Head of caudate nucleus (tissue), 42 donors: ENCODE measurements around the gene DUOX1.
A peak's percentile ranks its signal among the peaks of the same experiment; 100 is the strongest.
"Not testable (repeated sequence)": the region's sequence is repeated elsewhere in the genome, so short reads cannot be mapped to it uniquely, and the experiment has no call there.

Experiments
- DNase-seq, 42 donors: peaks; one replicate each; pipeline versions ENCODE4 v3.0.0 to v3.0.0-alpha.2; 2020 to 2021; ENCODE audit warnings: mixed read lengths in 7 of 42
- intact Hi-C: fragments of 100-400 bp; cut with DNase I; formaldehyde crosslinking; loops from one replicate; pipeline ENCODE4 v1.15.0; 2022

The DUOX1 gene

GRCh38 chr15:45129651-45130129 lies at the start of gene DUOX1, which contains the start of gene DUOXA1:
TSS of gene DUOX1 (plus strand) at chr15:45129994. CDS start at chr15:45131967, 1,973 bp downstream.
TSS of gene DUOXA1 (minus strand) at chr15:45129879. CDS start at chr15:45123014, 6,865 bp downstream.
- intact Hi-C loops: no loop called here

DNA sequence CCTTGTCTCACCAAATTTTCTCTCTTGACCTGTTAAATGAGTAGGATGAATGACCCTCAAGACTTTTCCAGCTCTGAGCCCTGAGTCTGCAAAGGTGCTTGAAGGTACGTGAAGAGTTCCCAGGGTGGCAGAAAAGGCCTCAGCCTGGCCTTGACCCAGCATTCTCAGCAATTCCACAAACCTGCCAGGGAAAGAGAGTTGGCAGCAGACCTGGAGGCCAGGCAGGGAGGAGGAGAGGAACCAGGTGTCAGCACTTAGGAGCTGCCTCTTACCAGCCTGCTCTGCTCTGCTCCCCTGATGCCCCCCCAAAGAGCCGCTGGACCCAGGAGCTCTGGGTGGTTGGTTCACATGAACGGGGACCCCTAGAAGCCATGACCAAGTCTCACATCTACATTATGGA lies 49.2 kb upstream of the DUOX1 start:
- intact Hi-C loops, DNase-seq: not testable (repeated sequence)

More at GRCh38 chr15:45129651-45130129, at the start of gene DUOX1, which contains the start of gene DUOXA1:
- peak in 31 of 42 donors; percentile 19 to 73 (median 50) for DNase-seq

DNA sequence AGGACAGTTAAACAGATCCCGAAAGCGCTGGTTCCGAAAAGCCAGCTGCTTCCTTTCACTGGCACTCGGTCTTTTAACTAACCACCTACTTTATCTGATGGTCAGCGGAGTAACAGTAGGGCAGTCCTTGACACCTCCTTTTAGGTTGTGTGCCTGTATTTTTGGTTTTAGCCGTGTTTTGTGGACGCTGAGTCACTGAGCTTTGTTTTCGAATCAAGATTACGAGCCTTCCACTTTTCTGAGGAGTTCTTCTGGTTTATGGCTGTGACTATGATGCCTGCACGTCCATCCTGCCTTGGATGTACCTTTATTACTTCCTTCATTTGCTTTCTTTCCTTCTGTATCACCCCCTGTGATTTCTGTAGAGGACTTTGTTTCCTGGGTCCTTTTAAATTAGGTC lies 47.4 kb upstream of the DUOX1 start:
- DNase-seq, intact Hi-C loops: not testable (repeated sequence)

GRCh38 chr15:45083223-45083622 lies 46.6 kb upstream of the DUOX1 start:
- no peak for DNase-seq
- intact Hi-C loops: no loop called here

DNA sequence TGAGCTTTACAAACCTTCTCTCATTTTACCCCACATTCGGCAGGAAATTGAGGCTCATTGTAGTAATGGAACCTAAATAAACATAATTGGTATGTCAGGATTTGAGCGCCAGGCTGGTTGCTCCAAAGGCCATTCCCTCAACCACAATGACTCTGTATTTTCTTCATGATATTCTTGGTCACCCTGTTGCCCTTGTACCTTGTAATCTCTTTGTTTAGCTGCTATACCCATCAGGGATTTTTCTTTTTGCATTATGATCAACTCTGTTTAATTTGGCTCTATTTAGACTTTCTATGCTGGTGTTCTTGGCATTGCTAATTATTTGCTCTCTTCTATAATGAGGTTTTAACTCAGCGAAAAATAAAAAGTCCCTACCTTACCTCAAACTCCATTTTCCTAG lies 45.6 kb upstream of the DUOX1 start:
- DNase-seq: no peak
- intact Hi-C loops: no loop called here

DNA sequence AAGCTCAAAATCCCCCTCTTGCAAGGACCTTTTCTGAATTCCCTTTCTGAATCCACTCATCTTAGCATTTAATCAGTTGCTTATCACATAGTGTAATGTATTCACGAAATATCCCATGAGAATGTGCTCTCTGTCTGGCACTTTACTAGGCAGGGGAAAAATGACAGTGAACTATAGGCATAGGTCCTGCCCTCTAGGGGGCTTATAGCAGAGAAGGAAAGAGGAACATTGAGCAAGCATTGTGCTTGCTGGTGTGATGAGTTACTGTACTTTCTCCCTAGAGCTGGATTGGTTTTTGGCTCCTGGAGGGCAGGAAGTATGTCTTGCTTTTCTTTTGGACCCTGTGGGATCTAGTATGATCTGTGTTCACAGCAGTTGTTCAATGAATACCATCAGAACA lies 42.3 kb upstream of the DUOX1 start:
- intact Hi-C loops: no loop called here
- DNase-seq: no peak

DNA sequence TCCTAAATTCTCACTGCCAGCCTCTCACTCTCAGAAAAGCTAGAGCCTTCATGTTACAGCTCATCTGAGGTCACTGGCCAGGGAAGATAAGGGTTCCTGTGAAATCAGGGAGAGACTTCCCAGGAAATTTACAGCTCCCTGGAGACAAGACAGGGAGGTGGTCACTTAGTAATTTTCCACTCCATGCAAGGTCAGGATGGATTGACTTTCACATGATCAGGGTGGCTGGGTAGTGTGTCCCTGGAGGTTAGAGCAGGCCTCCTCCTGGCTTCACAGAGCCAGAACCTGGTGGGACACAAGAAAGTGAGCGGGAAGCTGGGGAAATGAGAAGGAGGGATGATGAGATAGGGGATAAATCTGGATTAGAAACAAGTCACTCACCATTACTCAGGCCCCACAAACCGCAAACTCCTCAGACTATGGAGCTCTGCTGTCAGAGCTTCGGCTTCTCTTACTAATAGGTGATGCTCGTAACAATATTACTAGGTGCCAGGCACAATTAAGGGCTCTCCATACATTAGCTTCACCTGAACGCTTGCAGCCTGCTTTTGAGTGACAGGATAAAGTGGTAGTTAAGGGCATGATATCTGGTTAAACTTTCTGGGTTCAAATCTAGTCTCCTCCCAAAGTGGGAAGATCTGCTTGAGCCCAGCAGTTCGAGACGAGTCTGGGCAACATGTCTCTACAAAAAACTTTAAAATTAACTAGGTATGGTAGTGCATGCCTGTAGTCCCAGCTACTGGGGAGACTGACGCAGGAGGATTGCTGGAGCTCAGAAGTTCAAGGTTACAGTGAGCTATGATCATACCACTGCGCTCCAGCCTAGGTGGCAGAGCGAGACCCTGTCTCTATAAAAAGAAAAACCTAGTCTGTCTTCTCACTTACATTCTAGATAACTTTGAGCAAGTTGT lies 40.7 kb upstream of the DUOX1 start:
- DNase-seq: no peak
- intact Hi-C loops: no loop called here

DNA sequence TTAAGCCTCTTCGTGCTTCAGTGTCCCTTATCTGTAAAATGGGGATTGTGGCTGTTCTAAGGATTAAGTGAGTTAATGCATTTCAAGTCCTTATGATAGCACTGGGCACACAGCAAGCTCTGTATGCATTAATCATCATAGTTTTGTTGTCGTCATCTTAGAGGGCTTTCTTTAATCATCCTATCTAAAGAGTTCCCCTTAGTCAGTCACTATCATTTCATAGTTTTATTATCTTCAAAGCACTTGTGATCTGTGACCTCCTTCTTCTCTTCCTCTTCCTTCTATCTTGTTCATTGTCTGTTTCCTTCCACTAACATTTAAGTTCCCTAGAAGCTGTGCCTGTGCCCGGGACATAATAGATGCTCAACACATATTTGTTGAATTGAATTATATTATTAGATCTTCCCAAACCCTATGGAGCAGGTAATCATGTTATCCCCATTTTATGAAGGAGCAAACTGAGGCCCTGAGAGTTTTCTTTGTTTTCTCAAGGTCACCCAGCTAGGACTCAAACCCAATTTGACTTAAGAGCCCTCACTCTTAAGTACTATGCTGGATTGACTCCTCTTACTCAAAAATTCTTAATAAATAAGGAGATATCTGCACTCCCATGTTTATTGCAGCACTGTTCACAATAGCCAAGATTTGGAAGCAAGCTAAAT lies 40.0 kb upstream of the DUOX1 start:
- intact Hi-C loops: no loop called here

GRCh38 chr15:45091161-45091560 lies 38.6 kb upstream of the DUOX1 start:
- no peak for DNase-seq
- intact Hi-C loops: no loop called here

More for the DNA sequence above, 40.0 kb upstream of the DUOX1 start:
- no peak for DNase-seq

GRCh38 chr15:45091576-45091975 lies 38.2 kb upstream of the DUOX1 start:
- intact Hi-C loops: no loop called here
- DNase-seq: no peak

GRCh38 chr15:45093013-45093412 lies 36.8 kb upstream of the DUOX1 start:
- intact Hi-C loops: no loop called here

GRCh38 chr15:45093622-45094357 lies 36.0 kb upstream of the DUOX1 start:
- peak in 2 of 42 donors; percentile 10 to 19 for DNase-seq
- intact Hi-C loops: no loop called here

More at GRCh38 chr15:45093013-45093412, 36.8 kb upstream of the DUOX1 start:
- DNase-seq: peak in 1 of 42 donors; percentile 3

DNA sequence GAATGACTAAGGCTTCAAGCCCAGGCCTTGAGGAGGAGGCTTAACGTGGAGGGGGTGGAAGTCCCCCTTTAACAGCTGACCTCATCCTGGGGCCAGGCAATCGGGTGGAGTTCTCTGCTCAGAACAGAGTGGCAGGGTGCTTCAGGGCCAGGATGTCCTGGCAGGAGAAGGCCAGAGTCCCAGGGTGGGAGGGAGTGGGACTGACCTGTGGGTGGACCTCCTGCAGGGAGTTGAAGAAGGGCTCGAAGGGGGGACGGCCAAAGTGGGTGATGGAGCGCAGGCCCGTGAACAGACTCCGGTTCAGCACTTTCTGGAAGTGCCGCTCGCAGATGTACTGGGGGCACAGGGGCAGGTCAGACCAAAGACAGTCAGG lies 35.5 kb upstream of the DUOX1 start:
- DNase-seq: peak in 2 of 42 donors; percentile 1 to 22
- intact Hi-C loops: no loop called here

GRCh38 chr15:45095661-45096060 lies 34.1 kb upstream of the DUOX1 start:
- intact Hi-C loops: no loop called here
- DNase-seq: peak in 2 of 42 donors; percentile 10 to 14

DNA sequence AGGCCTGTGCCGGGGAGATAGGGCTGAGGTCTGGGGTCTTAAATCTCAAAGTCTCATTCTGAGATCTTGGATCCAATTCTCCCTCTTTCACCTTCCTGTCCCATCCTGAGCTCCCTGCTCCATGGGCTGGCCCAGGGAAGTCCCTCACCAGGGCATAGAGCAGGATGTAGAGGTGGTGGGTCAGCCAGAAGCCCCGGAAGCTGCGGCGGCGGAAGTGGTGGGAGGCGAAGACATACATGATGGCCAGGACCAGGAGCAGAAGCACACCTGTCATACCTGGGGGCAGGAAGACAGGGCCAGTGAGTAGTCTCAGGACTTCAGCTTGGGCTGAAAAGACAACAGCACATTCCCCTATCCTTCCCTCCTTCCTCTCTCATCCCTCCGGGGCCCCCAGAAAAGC lies 32.3 kb upstream of the DUOX1 start:
- DNase-seq: peak in 1 of 42 donors; percentile 14
- intact Hi-C loops: no loop called here

DNA sequence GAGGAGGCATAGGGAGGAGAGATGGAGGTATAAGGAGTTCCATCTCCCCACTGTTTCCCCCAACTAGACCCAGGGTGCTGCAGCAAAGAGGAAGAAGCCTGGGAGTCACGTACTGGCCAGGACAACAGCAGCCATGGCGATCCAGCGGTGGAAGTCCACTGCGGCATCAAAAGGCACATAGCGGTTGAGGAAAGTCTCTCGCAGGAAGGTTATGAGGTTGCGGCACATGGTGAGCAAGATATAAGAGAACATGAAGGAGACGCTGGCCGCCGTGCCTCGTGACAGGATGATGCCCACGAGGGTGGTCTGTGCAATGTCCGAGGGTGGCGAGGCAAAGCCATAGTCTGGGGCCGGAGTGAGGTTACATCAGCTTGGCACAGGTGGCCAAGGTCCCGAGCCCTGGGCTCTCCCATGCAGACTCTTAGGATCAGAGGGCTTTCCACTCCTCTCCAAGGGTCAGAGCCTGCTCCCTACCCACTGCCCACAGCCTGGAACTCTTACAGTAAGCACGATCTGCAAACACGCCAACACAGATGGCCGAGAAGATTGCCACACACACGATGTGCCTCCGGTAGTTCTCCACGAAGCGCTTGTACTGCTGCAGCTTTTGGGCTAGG lies 30.1 kb upstream of the DUOX1 start:
- peak in 1 of 42 donors; percentile 7 for DNase-seq
- intact Hi-C loops: no loop called here

- DNase-seq: no peak
- intact Hi-C loops: no loop called here
Measured at GRCh38 chr15:45100884-45101625, 28.7 kb upstream of the DUOX1 start.

- DNase-seq: no peak
- intact Hi-C loops: no loop called here
Measured at GRCh38 chr15:45101749-45102148, 28.0 kb upstream of the DUOX1 start.
